HEK293 (cell line): Measurements from ENCODE around the gene CREB3L1.

Source experiments
- CTCF ChIA-PET: fragments of 350-600 bp; formaldehyde crosslinking; extraction: SDS; loops from one replicate; lab custom pipeline; 2021; ENCODE audit warnings: antibody characterized with exemption; lab: Yijun Ruan, JAX
- POLR2A ChIA-PET: fragments of 300-600 bp; formaldehyde crosslinking; extraction: SDS; loops from one replicate; lab custom pipeline; 2020; ENCODE audit warnings: antibody characterized with exemption, inconsistent platforms; lab: Yijun Ruan, JAX
- H3K27ac ChIP-seq: fragments of 200-500 bp; sonication (Bioruptor generic); 2 replicates; pipeline ENCODE4 v1.5.1; 2014; ENCODE audit warnings: low read depth, low read length, control low read depth, inconsistent platforms; ENCODE audit errors: extremely low read depth
- H3K36me3 ChIP-seq, 2 experiments: fragments of 200-500 bp in 1 of 2; sonication (Bioruptor generic) in 1 of 2; 1 replicate in 1 of 2; 2 replicates in 1 of 2; pipeline ENCODE4 v1.5.1; 2014 to 2017; ENCODE audit warnings: inconsistent platforms in 2 of 2, low read length in 2 of 2; ENCODE audit not compliant: control insufficient read depth in 2 of 2, insufficient read depth in 1 of 2
- H3K4me1 ChIP-seq: fragments of 200-500 bp; sonication (Bioruptor generic); 2 replicates; pipeline ENCODE4 v1.5.1; 2014; ENCODE audit warnings: mild to moderate bottlenecking, low read length, inconsistent platforms; ENCODE audit not compliant: control insufficient read depth, insufficient read depth
- H3K4me3 ChIP-seq: 2 replicates; pipeline ENCODE4 v1.5.1; 2011; ENCODE audit warnings: low read depth, mild to moderate bottlenecking, control low read depth, low read length, moderate library complexity
- H3K9me3 ChIP-seq: fragments of 200-500 bp; sonication (Bioruptor generic); 2 replicates; pipeline ENCODE4 v1.5.1; 2014; ENCODE audit warnings: low read depth, low read length, inconsistent platforms; ENCODE audit not compliant: control insufficient read depth, insufficient read depth
- EGR2 ChIP-seq: fragments of 450-650 bp; formaldehyde crosslinking; IDR thresholded peaks from 2 replicates; pipeline ENCODE4 v1.5.1; 2016; ENCODE audit warnings: low read depth, missing biosample characterization, missing genetic modification characterization
- GLIS1 ChIP-seq: fragments of 450-650 bp; formaldehyde crosslinking; IDR thresholded peaks from 2 replicates; pipeline ENCODE4 v1.5.1; 2016; ENCODE audit warnings: missing biosample characterization, missing genetic modification characterization
- HOXC10 ChIP-seq: sonication (generic); formaldehyde crosslinking; IDR thresholded peaks from 2 replicates; pipeline ENCODE4 v1.8.1; 2023; ENCODE audit warnings: mild to moderate bottlenecking, missing genetic modification reagents
- PATZ1 ChIP-seq: fragments of 450-650 bp; formaldehyde crosslinking; IDR thresholded peaks from 2 replicates; pipeline ENCODE4 v1.5.1; 2016; ENCODE audit warnings: missing biosample characterization, missing genetic modification characterization
- PRDM10 ChIP-seq: fragments of 450-650 bp; formaldehyde crosslinking; IDR thresholded peaks from 2 replicates; pipeline ENCODE4 v1.5.1; 2016; ENCODE audit warnings: missing biosample characterization, missing genetic modification characterization
- ZBTB48 ChIP-seq: fragments of 450-650 bp; formaldehyde crosslinking; IDR thresholded peaks from 2 replicates; pipeline ENCODE4 v1.5.1; 2016; ENCODE audit warnings: missing biosample characterization, missing genetic modification characterization
- ZFHX2 ChIP-seq: fragments of 450-650 bp; formaldehyde crosslinking; conservative IDR thresholded peaks from 2 replicates; pipeline ENCODE4 v1.5.1; 2016; ENCODE audit warnings: missing biosample characterization, missing genetic modification characterization
- ZNF10 ChIP-seq: fragments of 450-650 bp; formaldehyde crosslinking; IDR thresholded peaks from 2 replicates; pipeline ENCODE4 v1.5.1; 2017; ENCODE audit warnings: missing biosample characterization, missing genetic modification characterization
- ZNF18 ChIP-seq: fragments of 450-650 bp; formaldehyde crosslinking; IDR thresholded peaks from 2 replicates; pipeline ENCODE4 v1.5.1; 2016; ENCODE audit warnings: missing biosample characterization, missing genetic modification characterization
- ZNF19 ChIP-seq: fragments of 450-650 bp; formaldehyde crosslinking; IDR thresholded peaks from 2 replicates; pipeline ENCODE4; 2016; ENCODE audit warnings: missing biosample characterization, missing genetic modification characterization, low read depth
- ZNF239 ChIP-seq: fragments of 450-650 bp; formaldehyde crosslinking; IDR thresholded peaks from 2 replicates; pipeline ENCODE4 v1.5.1; 2016; ENCODE audit warnings: missing biosample characterization, missing genetic modification characterization
- ZNF292 ChIP-seq: fragments of 450-650 bp; formaldehyde crosslinking; IDR thresholded peaks from 2 replicates; pipeline ENCODE4 v1.5.1; 2016; ENCODE audit warnings: low read depth, missing biosample characterization, missing genetic modification characterization, borderline replicate concordance
- ZNF302 ChIP-seq: fragments of 450-650 bp; formaldehyde crosslinking; IDR thresholded peaks from 2 replicates; pipeline ENCODE4 v1.5.1; 2016; ENCODE audit warnings: missing biosample characterization, missing genetic modification characterization, low read depth
- ZNF398 ChIP-seq: fragments of 450-650 bp; formaldehyde crosslinking; IDR thresholded peaks from 2 replicates; pipeline ENCODE4 v1.5.1; 2017; ENCODE audit warnings: missing biosample characterization, missing genetic modification characterization
- ZNF521 ChIP-seq: fragments of 450-650 bp; formaldehyde crosslinking; IDR thresholded peaks from 2 replicates; pipeline ENCODE4 v1.5.1; 2017; ENCODE audit warnings: missing biosample characterization, mild to moderate bottlenecking, missing genetic modification characterization
- ZNF692 ChIP-seq: fragments of 450-650 bp; formaldehyde crosslinking; IDR thresholded peaks from 2 replicates; pipeline ENCODE4 v1.5.1; 2016; ENCODE audit warnings: missing biosample characterization, missing genetic modification characterization

Gene CREB3L1

GRCh38 chr11:46290598-46291309 is 13.3 kb downstream of the CREB3L1 start:
- no peaks in the 10 kb centered on the region for H3K36me3 ChIP-seq
- TF ChIP-seq ZFHX2 (peak; percentile 23; the same call in 1 of the 2 replicates), EGR2 (peak; percentile 17; the same call in 1 of the 2 replicates), PRDM10 (tag by site-specific recombination) (peak; percentile 53), PATZ1 (tag by site-specific recombination) (peak; percentile 32; the same call in 1 of the 2 replicates), ZNF239 (tag by site-specific recombination) (no peak), ZNF19 (tag by site-specific recombination) (no peak), ZNF10 (no peak), GLIS1 (peak; percentile 93), ZBTB48 (peak; percentile 76)
- H3K4me3 ChIP-seq, result no peak overlapping the region
- POLR2A ChIA-PET, result interaction anchor here (0.6 to 2.0 kb wide), 4 partner anchors 13 to 76 kb away, joined by 3 to 7 read pairs (median 4); partner anchors contain the start of gene CREB3L1
- no peaks in the 10 kb centered on the region for H3K9me3 ChIP-seq
- CTCF ChIA-PET, result interaction anchor here (0.5 to 2.1 kb wide), 9 partner anchors 12 to 326 kb away, joined by 3 to 9 read pairs (median 5); no protein-coding TSS in a partner anchor
- H3K4me1 ChIP-seq, result peaks cover 8% of the 10 kb centered on the region; the same call in 1 of the 2 replicates
- H3K27ac ChIP-seq, result no peak overlapping the region

- Histone ChIP-seq H3K9me3 (no peaks in the 10 kb centered on the region), H3K4me1 (peaks cover 8% of the 10 kb centered on the region; the same call in 1 of the 2 replicates), H3K36me3 (no peaks in the 10 kb centered on the region), H3K4me3 (no peak overlapping the region), H3K27ac (no peak overlapping the region)
- ChIA-PET POLR2A (interaction anchor here (1.1 kb wide), 1 partner anchor 48 kb away, joined by 6 read pairs; no protein-coding TSS in a partner anchor), CTCF (interaction anchor here (0.6 to 1.5 kb wide), 4 partner anchors 14 to 327 kb away, joined by 4 to 7 read pairs (median 6); partner anchors contain the start of gene CREB3L1)
- TF ChIP-seq ZNF692, result no peak
- TF ChIP-seq GLIS1, result 0 out of 2 replicates have a peak, but pooled peaks have one; percentile 6
Measured at GRCh38 chr11:46291441-46292150, 14.1 kb downstream of the CREB3L1 start.

GRCh38 chr11:46293066-46293465 is 15.6 kb downstream of the CREB3L1 start:
- peaks cover 8% of the 10 kb centered on the region; the same call in 1 of the 2 replicates for H3K4me1 ChIP-seq
- POLR2A ChIA-PET, result interaction anchor here (0.5 kb wide), 1 partner anchor 259 kb away, joined by 6 read pairs; no protein-coding TSS in a partner anchor
- no peak overlapping the region for H3K4me3 ChIP-seq

More at GRCh38 chr11:46293066-46293465, 15.6 kb downstream of the CREB3L1 start:
- CTCF ChIA-PET, result interaction anchor here (1.2 to 1.3 kb wide), 3 partner anchors 15 to 54 kb away, joined by 4 to 5 read pairs (median 4); partner anchors contain the start of gene CREB3L1
- H3K27ac ChIP-seq, result no peak overlapping the region
- H3K9me3 ChIP-seq, result no peaks in the 10 kb centered on the region
- H3K36me3 ChIP-seq, result no peaks in the 10 kb centered on the region
- TF ChIP-seq ZNF302 (tag by site-specific recombination) (no peak), HOXC10 (no peak), ZNF18 (no peak), ZNF292 (no peak), ZNF398 (tag by site-specific recombination) (no peak), ZNF521 (no peak), EGR2 (no peak)
